SJSA1 (cell line): ENCODE measurements around the gene MYOM3. TPM values are rescaled to one million over a fixed set of nuclear protein-coding genes. Genes with fewer than 3 reads are reported as not detected.

Experiments
- DNase-seq, 2 experiments: peaks; one replicate each; pipeline ENCODE4 v3.0.0-alpha.2; 2015 to 2020; ENCODE audit warnings: low spot score in 2 of 2, low read depth in 1 of 2
- H3K27ac ChIP-seq: fragments of 250-450 bp; sonication (Bioruptor Pico); 2 replicates; pipeline ENCODE4 v1.5.1; 2020; ENCODE audit warnings: mild to moderate bottlenecking, moderate library complexity
- H3K27me3 ChIP-seq: fragments of 250-450 bp; sonication (Bioruptor Pico); replicated peaks from 2 replicates; pipeline ENCODE4 v1.5.1; 2020; ENCODE audit warnings: mild to moderate bottlenecking, moderate library complexity
- H3K36me3 ChIP-seq: fragments of 250-450 bp; sonication (Bioruptor Pico); 2 replicates; pipeline ENCODE4 v1.5.1; 2020; ENCODE audit warnings: mild to moderate bottlenecking
- H3K4me1 ChIP-seq: fragments of 250-450 bp; sonication (Bioruptor Pico); replicated peaks from 2 replicates; pipeline ENCODE4 v1.6.1; 2021; ENCODE audit warnings: mild to moderate bottlenecking
- H3K4me3 ChIP-seq: fragments of 250-450 bp; sonication (Bioruptor Pico); 2 replicates; pipeline ENCODE4 v1.5.1; 2020; ENCODE audit warnings: mild to moderate bottlenecking
- H3K9me3 ChIP-seq: fragments of 250-450 bp; sonication (Bioruptor Pico); replicated peaks from 2 replicates; pipeline ENCODE4 v1.5.1; 2020; ENCODE audit warnings: mild to moderate bottlenecking
- total RNA-seq: library from RNA; depleted of rRNA; stranded (reverse); fragments of >200 nt; shearing (Covaris generic); gene quantifications from 2 replicates; pipeline ENCODE4 v1.2.3, GENCODE V29; 2014

Gene MYOM3
- total RNA-seq, 1 experiment from 2014 or later: 0.03 TPM

DNA sequence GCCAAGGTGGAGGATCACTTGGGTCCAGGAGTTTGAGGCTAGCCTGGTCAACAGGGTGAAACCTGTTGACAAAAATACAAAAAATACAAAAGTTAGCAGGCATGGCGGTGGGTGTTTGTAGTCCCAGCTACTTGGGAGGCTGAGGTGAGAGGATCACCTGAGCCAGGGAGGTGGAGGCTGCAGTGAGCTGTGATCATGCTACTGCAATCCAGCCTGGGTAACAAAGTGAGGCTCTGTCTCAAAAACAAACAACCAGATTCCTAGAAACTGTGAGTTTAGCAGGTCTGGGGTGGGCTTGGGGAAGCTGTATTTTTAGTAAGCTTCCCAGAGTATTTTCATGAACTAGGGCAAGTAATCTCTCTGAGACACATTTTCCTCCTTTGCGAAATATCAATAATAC, 5.2 kb upstream of the MYOM3 start:
- DNase-seq: no peak
- Histone ChIP-seq H3K27me3 (no peaks in the 10 kb centered on the region; the same call in 1 of the 2 replicates), H3K36me3 (no peaks in the 10 kb centered on the region), H3K27ac (no peak overlapping the region), H3K4me1 (peaks cover 8% of the 10 kb centered on the region), H3K4me3 (no peak overlapping the region), H3K9me3 (no peaks in the 10 kb centered on the region)

GRCh38 chr1:24114753-24115152, 2.8 kb upstream of the MYOM3 start:
- Histone ChIP-seq H3K9me3 (no peaks in the 10 kb centered on the region), H3K27me3 (no peaks in the 10 kb centered on the region; the same call in 1 of the 2 replicates)

GRCh38 chr1:24113641-24114033, 1.7 kb upstream of the MYOM3 start:
- DNase-seq: no peak
- H3K9me3 ChIP-seq: no peaks in the 10 kb centered on the region
- H3K36me3 ChIP-seq: no peaks in the 10 kb centered on the region
- no peaks in the 10 kb centered on the region; the same call in 1 of the 2 replicates for H3K27me3 ChIP-seq
- H3K4me1 ChIP-seq: peaks cover 15% of the 10 kb centered on the region
- H3K4me3 ChIP-seq: no peak overlapping the region
- no peak overlapping the region for H3K27ac ChIP-seq

More at GRCh38 chr1:24114753-24115152, 2.8 kb upstream of the MYOM3 start:
- no peak for DNase-seq
- Histone ChIP-seq H3K4me3 (no peak overlapping the region), H3K36me3 (no peaks in the 10 kb centered on the region), H3K4me1 (peaks cover 10% of the 10 kb centered on the region), H3K27ac (no peak overlapping the region)

GRCh38 chr1:24111262-24111995, 506 bp downstream of the MYOM3 start:
- Histone ChIP-seq H3K36me3 (no peaks in the 10 kb centered on the region), H3K4me3 (no peak overlapping the region), H3K27me3 (no peaks in the 10 kb centered on the region; the same call in 1 of the 2 replicates), H3K4me1 (peaks cover 26% of the 10 kb centered on the region), H3K27ac (no peak overlapping the region), H3K9me3 (no peaks in the 10 kb centered on the region)
- no peak for DNase-seq

DNA sequence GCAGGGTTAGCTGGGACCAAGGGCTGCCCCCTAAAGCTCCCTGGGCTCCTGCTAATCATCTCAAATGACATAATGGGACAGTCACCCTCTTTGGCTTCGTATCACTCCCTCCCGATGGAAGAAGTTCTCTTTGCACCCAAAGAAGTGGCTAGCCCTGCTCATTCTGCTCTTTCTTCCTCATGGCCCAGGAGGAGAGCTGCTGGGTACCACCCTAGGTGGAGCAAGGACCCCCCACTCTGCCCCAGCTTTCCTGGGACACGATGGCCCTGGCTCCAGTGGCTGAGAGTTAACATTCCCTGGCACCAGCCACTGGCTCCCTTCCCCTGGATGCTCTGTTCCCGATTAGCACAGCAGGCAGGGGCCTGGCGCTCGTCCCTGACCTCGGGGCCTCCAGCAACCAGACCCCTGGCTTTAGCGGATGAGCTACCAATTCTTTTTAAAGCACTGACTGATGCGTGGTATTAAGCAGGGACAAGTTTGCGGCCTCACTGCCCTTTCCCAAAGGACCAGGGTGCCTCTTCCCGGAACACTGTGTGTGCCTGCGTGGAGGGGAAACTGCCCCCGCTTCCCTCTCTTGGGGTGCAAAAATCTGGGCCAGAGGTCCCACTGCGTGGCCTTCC, 1.2 kb downstream of the MYOM3 start:
- no peaks in the 10 kb centered on the region for H3K9me3 ChIP-seq
- H3K4me1 ChIP-seq: peaks cover 26% of the 10 kb centered on the region
- no peak for DNase-seq
- H3K27ac ChIP-seq: no peak overlapping the region
- no peak overlapping the region for H3K4me3 ChIP-seq
- H3K27me3 ChIP-seq: no peaks in the 10 kb centered on the region
- H3K36me3 ChIP-seq: no peaks in the 10 kb centered on the region

DNA sequence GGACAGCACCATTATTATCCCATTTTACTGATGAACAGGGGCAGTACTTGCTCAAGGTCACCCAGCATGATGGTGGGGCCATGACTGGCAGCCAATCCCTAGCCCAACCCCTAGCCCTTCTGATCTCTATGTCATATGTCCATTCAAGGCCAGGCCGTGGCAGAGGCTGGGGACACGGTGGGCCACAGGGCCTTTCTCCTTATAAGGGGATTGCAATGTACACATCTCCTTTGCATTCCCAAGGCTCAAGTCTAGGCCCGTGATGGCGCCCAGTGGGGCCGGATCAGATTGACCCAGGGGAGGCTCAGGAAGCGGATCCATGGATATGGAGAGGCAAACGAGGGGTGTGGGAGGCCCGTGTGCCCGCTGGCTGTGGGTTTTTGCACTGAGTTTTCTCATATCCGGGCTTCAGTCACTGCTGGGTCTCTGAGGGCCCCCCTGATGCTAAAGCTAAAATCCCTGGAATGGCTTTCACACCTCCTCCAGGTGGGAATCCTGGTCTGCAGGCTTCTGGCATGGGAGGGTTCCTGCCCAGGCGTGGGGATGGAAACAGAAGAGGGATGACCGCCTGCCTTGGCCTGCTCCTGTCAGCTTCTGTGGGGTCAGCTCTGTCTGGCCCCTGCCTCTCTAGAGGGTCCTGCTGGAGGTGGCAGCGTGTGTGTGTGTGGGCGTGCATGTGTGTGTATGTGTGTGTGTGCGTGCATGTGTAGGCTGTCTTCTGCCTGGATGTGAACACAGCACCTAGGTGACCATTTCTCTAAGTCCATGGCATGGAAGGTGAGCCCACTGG, 2.1 kb downstream of the MYOM3 start:
- H3K9me3 ChIP-seq: no peaks in the 10 kb centered on the region
- H3K27ac ChIP-seq: no peak overlapping the region
- H3K27me3 ChIP-seq: no peaks in the 10 kb centered on the region
- peaks cover 26% of the 10 kb centered on the region for H3K4me1 ChIP-seq
- no peak overlapping the region for H3K4me3 ChIP-seq
- DNase-seq: no peak
- H3K36me3 ChIP-seq: no peaks in the 10 kb centered on the region

- Histone ChIP-seq H3K27me3 (no peaks in the 10 kb centered on the region), H3K27ac (no peak overlapping the region), H3K36me3 (no peaks in the 10 kb centered on the region), H3K9me3 (no peaks in the 10 kb centered on the region), H3K4me3 (no peak overlapping the region), H3K4me1 (peaks cover 26% of the 10 kb centered on the region)
- DNase-seq: no peak
These were observed 2.8 kb downstream of the MYOM3 start for GRCh38 chr1:24109166-24109483.

DNA sequence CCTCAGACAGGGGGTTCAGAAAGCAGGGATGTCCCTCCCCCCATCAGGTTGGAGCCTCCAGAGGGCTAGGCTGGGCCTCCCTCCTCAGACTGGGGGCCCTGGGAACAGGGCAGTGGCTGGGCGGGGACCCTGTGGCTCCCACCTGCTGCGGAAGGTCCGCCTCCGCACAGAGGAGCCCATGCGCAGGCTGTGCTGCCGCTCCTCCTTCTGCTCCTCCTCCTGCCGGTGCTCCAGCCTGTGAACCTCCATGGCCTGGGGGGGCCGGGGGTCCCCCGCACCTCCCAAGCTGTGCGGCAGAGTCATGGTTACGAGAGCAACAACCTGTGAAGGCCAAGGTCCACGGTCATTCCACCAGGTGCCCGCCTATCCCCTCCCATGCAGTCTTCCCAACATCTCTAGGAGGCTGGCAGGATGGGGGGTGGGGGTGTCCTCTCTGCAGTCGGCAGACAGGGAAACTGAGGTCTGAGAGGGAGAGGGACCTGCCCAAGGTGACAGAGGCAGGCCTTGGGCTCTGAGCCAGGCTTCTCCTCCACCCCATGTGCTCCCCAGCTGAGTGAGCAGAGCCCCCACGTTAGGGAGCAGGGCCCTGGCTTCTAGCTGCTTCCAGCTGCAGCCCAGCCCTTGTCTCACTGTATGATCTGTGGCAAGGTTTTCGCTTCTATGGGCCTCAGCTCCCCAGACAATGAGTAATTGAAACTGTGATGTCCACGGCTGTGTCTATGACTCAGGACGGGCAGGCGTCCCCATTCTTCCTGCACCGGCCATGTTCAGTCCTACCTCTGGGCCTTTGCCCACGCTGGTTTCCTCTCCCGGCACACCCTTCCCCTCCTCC, 3.4 kb downstream of the MYOM3 start:
- Histone ChIP-seq H3K4me3 (no peak overlapping the region), H3K4me1 (peaks cover 26% of the 10 kb centered on the region), H3K36me3 (no peaks in the 10 kb centered on the region), H3K9me3 (no peaks in the 10 kb centered on the region), H3K27me3 (no peaks in the 10 kb centered on the region), H3K27ac (0 out of 2 replicates have a peak overlapping the region, but pooled peaks have one; percentile 18)
- DNase-seq: peak; percentile 41 to 70

GRCh38 chr1:24107462-24108138, 4.3 kb downstream of the MYOM3 start:
- Histone ChIP-seq H3K9me3 (no peaks in the 10 kb centered on the region), H3K27me3 (no peaks in the 10 kb centered on the region), H3K4me1 (peaks cover 23% of the 10 kb centered on the region), H3K36me3 (no peaks in the 10 kb centered on the region), H3K4me3 (no peak overlapping the region), H3K27ac (no peak overlapping the region)
- no peak for DNase-seq

GRCh38 chr1:24105368-24106160, 6.4 kb downstream of the MYOM3 start:
- no peak overlapping the region for H3K4me3 ChIP-seq
- H3K27me3 ChIP-seq: no peaks in the 10 kb centered on the region
- no peak for DNase-seq
- H3K27ac ChIP-seq: no peak overlapping the region
- H3K36me3 ChIP-seq: no peaks in the 10 kb centered on the region
- H3K4me1 ChIP-seq: peaks cover 16% of the 10 kb centered on the region
- no peaks in the 10 kb centered on the region for H3K9me3 ChIP-seq

DNA sequence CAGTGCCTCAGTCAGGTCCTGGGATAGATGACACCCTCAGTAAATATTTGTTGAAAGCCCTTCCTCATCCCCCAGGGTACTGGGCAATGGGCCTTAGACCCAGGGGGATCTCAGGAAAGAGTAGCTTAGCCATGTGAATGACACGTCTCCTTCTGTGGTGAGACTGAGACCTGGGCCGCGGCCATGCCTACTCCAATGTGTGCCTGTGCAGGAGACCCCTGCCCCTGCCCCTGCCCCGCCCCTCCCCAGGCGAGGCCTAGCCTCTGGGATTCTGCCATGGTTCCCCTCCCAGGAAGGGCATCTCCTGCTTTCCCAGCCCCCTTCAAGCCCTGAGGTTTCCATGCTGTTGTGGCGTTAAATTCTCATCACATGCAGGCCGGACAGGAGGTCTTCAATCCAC, 7.1 kb downstream of the MYOM3 start:
- H3K27me3 ChIP-seq: no peaks in the 10 kb centered on the region
- H3K4me3 ChIP-seq: no peak overlapping the region
- no peaks in the 10 kb centered on the region for H3K36me3 ChIP-seq
- no peaks in the 10 kb centered on the region for H3K9me3 ChIP-seq
- peaks cover 16% of the 10 kb centered on the region for H3K4me1 ChIP-seq
- no peak overlapping the region for H3K27ac ChIP-seq
- DNase-seq: no peak

- Histone ChIP-seq H3K27me3 (no peaks in the 10 kb centered on the region), H3K27ac (no peak overlapping the region), H3K4me3 (no peak overlapping the region), H3K9me3 (no peaks in the 10 kb centered on the region), H3K36me3 (no peaks in the 10 kb centered on the region), H3K4me1 (peaks cover 14% of the 10 kb centered on the region)
- DNase-seq: no peak
These were observed 8.1 kb downstream of the MYOM3 start for GRCh38 chr1:24103879-24104278.
